HAP-1 (cell line): ENCODE measurements around the gene CLDN12.

Source experiments
- DNase-seq, 2 experiments: peaks; one replicate each; pipeline ENCODE4 v3.0.0-alpha.2; 2016 to 2020; ENCODE audit warnings: low spot score in 2 of 2
- H3K27me3 ChIP-seq: fragments of 250-450 bp; sonication (Bioruptor Pico); 2 replicates; pipeline ENCODE4 v1.5.1; 2020; ENCODE audit warnings: low read depth, mild to moderate bottlenecking, moderate library complexity
- H3K36me3 ChIP-seq: fragments of 250-450 bp; sonication (Bioruptor Pico); replicated peaks from 2 replicates; pipeline ENCODE4 v1.5.1; 2020; ENCODE audit warnings: mild to moderate bottlenecking
- H3K4me1 ChIP-seq: fragments of 250-450 bp; sonication (Bioruptor Pico); 2 replicates; pipeline ENCODE4 v1.5.1; 2020; ENCODE audit warnings: mild to moderate bottlenecking
- H3K4me3 ChIP-seq: fragments of 250-450 bp; sonication (Bioruptor Pico); 2 replicates; pipeline ENCODE4 v1.5.1; 2020; ENCODE audit warnings: mild to moderate bottlenecking, moderate library complexity
- H3K9me3 ChIP-seq: fragments of 250-450 bp; sonication (Bioruptor Pico); 2 replicates; pipeline ENCODE4 v1.5.1; 2020; ENCODE audit warnings: mild to moderate bottlenecking, moderate library complexity
- in situ Hi-C: fragments of 300-500 bp; cut with MboI; formaldehyde crosslinking; loops from 3 replicates; pipeline ENCODE4 v1.14.3; 2020; ENCODE audit warnings: low sequenced_read_pairs, inconsistent platforms, mixed read lengths

Gene CLDN12

DNA sequence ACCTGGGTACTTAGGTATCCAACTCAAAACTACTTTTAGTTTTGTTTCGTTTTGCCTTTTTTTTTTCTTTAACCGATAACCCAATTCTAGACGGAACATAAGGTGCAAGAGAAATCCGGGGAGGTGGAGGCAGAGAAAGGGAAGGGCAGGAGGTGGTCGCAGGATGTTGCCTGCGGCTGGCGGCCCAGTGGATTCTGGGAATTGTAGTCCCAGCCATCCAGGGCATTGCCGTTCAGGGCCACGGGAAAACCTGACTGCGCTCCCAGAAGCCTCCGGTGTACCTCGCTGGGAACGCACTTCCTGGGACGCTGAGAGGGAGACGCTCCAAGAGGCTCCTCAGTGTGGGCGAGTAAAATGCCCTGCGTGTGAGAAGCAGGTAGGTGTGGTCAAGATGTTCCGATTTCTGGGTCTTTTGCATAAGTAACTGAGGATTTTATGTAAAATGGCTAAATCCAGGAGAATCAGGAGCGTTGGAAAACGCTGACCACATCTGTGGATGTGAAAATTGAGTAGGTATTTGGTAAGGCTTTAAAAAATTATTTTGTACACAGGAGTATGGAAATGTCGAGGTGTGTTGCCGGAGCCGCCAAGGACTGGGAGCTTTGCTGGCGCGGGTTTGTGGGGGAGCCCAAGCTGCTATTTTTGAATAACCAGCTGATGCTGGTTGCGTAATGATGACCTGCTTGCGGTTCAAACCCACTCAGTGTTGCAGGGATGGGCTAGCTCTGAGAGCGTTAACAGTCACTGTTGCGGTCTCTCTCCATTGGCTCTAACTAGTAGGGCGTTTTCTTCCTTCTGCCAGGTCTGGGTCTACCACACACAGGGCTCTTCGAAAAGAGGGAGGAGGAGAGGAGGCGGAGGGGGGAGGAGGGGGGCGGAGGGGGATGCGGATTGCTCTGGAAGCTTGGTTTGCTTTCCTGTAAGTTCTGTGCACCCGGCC lies at the start of gene CLDN12:
TSS of gene CLDN12 (plus strand) at position 288 of the 940 bp plus-strand sequence. CDS start 9,216 bp downstream, outside the sequence.
- H3K36me3 ChIP-seq = peaks cover 13% of the 10 kb centered on the region; the same call in 1 of the 2 replicates
- peaks cover 9% of the 10 kb centered on the region for H3K4me1 ChIP-seq
- peak within 1 kb of the TSS; percentile 53 for H3K4me3 ChIP-seq
- H3K9me3 ChIP-seq = no peaks in the 10 kb centered on the region
- peak; percentile 87 to 94 for DNase-seq
- no peaks in the 10 kb centered on the region for H3K27me3 ChIP-seq
- in situ Hi-C loops = no loop called here

DNA sequence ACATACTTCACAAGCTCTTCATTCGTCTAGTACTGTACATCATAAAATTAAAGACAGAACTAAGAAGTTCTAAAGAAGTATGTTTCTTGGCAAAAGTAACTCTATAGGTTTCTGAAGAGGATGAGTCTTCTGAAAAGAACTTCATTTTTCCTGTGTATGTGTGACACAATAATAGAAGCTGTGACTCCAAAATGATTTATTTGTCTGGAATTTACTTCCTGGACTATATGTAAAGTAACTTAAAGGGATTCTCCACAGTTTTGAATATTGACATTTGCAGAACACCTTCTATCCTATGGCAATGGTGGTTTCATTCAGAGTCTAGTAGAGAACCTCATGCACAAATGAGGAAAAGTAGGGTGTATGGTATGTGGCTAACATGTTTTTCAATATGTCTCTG lies 19.8 kb upstream of the CLDN12 start:
- H3K27me3 ChIP-seq = no peaks in the 10 kb centered on the region
- peaks cover 58% of the 10 kb centered on the region for H3K36me3 ChIP-seq
- H3K4me1 ChIP-seq = no peaks in the 10 kb centered on the region
- no peaks in the 10 kb centered on the region for H3K9me3 ChIP-seq
- no peak overlapping the region for H3K4me3 ChIP-seq
- in situ Hi-C loops = no loop called here
- no peak for DNase-seq

DNA sequence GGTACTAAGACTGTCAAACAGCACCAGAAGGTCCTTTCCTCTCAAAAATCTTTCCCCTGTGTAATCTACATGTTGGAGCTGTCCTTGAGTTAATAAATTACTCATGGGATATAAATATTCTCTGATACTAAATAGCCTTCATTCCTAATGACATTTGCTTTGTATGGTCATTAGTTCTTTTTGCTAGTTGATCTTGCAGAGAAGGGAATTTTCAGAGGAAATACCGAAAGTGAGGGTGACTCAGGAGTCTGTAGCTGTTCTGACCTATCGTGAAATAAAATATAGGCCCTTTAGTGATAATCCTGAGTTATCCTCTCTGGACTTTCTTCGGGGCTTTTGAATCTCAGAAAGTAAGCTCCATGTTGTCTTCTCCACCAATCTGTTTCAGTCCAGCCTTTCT lies 19.4 kb upstream of the CLDN12 start:
- Histone ChIP-seq H3K4me3 (no peak overlapping the region), H3K9me3 (no peaks in the 10 kb centered on the region), H3K4me1 (no peaks in the 10 kb centered on the region), H3K27me3 (no peaks in the 10 kb centered on the region), H3K36me3 (peaks cover 53% of the 10 kb centered on the region)
- in situ Hi-C loops = no loop called here
- DNase-seq = no peak

DNA sequence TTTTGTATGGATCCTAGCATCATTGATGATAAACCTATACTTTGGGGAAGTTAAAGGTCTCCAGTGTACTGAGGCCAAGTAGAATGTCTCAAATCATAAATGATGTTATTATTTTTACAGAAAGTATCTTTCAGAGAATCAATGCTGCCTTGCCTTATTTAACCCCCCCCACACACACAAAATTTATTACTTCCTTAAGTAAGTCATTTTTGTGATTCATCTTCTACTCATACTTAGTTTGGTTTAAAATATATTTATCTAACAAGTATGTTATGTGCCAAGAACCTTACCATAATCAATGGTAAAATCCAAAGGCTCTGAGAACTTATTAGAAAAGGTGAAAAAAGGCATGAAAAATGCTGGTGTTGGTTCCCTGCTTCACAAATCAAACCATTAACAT lies 18.8 kb upstream of the CLDN12 start:
- no peaks in the 10 kb centered on the region for H3K4me1 ChIP-seq
- H3K4me3 ChIP-seq = no peak overlapping the region
- H3K9me3 ChIP-seq = no peaks in the 10 kb centered on the region
- peaks cover 47% of the 10 kb centered on the region for H3K36me3 ChIP-seq
- no peak for DNase-seq
- H3K27me3 ChIP-seq = no peaks in the 10 kb centered on the region
- in situ Hi-C loops = no loop called here

DNA sequence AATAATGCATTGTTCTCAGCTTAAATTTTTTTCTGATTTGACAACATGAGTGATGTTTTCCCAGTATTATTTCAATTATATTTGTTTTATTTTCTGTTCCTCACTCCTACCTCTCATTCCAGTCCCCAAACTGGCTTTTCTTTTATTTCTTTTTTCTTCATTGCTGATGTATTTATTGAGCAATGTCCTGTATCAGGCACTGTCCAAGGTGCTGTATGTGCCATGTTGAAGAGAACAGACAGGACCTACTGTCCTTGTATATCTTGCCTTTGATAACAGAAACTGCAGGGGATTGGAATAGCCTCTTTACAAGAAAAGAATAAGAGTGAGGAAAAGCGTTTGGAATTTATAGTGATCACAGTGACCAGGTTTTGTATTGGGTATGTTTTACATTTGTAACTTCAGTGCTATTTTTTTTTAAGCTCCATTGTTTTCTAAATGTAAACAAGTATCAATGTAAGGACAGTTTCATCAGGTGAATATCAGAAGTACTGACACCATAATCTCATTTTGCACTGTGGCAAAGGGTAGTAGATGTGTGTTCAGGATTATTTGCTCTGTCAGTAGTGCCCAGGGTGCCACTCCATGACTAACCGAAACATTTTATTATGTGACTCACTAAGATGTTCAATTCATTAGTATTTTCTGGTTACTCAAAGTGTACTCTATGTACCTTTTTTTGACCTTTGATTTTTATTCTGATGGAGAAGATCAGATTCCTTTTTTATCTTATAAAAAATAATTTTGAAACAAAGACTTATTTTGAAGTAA lies 15.6 kb upstream of the CLDN12 start:
- Histone ChIP-seq H3K4me1 (no peaks in the 10 kb centered on the region), H3K9me3 (no peaks in the 10 kb centered on the region), H3K36me3 (peaks cover 30% of the 10 kb centered on the region), H3K27me3 (no peaks in the 10 kb centered on the region), H3K4me3 (no peak overlapping the region)
- in situ Hi-C loops = no loop called here
- no peak for DNase-seq

DNA sequence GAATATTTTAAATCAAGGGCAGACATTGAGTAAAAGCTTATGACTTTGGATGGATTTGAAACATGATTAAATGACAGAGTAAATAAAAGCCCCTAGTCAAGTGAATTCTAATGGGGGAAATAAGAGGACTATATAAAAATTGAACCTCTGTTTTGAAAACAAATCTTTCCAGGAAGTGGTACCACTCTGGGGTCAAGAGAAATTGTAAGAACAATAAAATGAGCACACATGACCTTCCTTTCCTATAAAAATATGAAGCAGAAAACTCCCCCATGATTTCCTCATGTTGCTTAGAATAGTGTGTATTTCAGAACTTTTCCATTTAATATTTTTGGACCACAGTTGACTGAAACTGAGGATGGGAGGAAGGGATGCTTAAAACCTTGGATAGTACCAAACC lies 12.3 kb upstream of the CLDN12 start:
- DNase-seq = no peak
- no peaks in the 10 kb centered on the region for H3K4me1 ChIP-seq
- H3K4me3 ChIP-seq = no peak overlapping the region
- no peaks in the 10 kb centered on the region for H3K9me3 ChIP-seq
- no peaks in the 10 kb centered on the region for H3K27me3 ChIP-seq
- H3K36me3 ChIP-seq = peaks cover 6% of the 10 kb centered on the region; the same call in 1 of the 2 replicates
- in situ Hi-C loops = no loop called here

DNA sequence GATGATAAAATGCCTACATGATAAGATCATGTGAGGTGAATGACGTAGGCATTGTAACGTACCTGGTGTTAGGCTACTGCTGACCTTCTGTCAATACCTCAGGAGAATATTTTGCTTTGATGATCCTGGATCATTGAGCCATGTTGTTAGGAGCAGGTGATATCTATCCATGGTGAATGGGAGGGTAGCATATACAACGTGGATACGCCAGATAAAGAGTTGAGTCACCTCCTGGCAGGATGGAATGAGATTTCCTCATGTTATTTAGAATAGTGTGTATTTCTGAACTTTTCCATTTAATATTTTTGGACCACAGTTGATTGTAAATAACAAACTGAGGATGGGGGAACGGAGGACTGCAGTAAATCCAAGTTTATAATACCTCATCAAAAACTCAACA lies 11.8 kb upstream of the CLDN12 start:
- in situ Hi-C loops = no loop called here
- no peaks in the 10 kb centered on the region for H3K27me3 ChIP-seq
- H3K4me3 ChIP-seq = no peak overlapping the region
- no peaks in the 10 kb centered on the region for H3K9me3 ChIP-seq
- DNase-seq = no peak
- peaks cover 6% of the 10 kb centered on the region; the same call in 1 of the 2 replicates for H3K36me3 ChIP-seq
- no peaks in the 10 kb centered on the region for H3K4me1 ChIP-seq

DNA sequence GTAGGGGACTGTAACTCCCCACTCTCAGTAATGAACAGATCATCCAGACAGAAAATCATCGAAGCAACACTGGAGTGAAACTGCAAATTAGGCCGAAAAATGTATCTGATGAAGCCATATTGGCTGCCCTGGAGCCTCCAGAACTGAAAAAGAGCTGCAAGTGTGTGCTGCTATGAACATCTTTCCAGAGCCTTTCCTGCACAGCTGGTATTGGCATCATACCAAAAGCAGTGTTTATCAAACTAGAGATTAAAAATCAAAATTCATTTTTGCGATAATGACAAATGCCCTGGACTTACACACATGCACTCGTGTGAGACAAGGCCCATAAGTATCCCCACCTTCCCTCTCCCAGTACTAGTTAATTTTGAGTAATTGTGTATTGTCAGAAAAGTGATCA lies 6.8 kb upstream of the CLDN12 start:
- in situ Hi-C loops = no loop called here
- no peaks in the 10 kb centered on the region for H3K9me3 ChIP-seq

DNA sequence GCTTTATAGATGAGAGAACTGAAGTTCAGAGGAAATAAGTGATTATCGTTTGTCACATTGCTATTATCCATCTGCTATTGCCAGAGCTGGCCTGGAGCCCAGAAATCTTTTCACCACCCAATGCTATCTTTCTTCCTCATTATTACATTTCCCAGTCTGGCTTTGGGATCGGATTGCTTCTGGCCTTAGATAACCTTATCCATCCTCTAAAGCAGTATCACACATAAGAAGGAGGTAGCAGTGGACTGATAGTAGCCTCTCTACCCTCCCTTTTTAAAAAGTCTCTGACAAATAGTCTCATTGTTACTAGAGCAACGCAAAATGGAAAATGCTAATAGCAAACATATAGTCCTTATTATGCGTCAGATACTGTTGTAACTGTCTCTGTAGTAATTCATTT lies 1.3 kb upstream of the CLDN12 start:
- peaks cover 9% of the 10 kb centered on the region for H3K4me1 ChIP-seq
- H3K27me3 ChIP-seq = no peaks in the 10 kb centered on the region
- H3K4me3 ChIP-seq = no peak overlapping the region
- no peak for DNase-seq
- in situ Hi-C loops = no loop called here
- no peaks in the 10 kb centered on the region for H3K9me3 ChIP-seq
- peaks cover 13% of the 10 kb centered on the region; the same call in 1 of the 2 replicates for H3K36me3 ChIP-seq

More for the DNA sequence above, 6.8 kb upstream of the CLDN12 start:
- no peaks in the 10 kb centered on the region for H3K4me1 ChIP-seq
- H3K4me3 ChIP-seq = no peak overlapping the region
- no peaks in the 10 kb centered on the region for H3K36me3 ChIP-seq
- H3K27me3 ChIP-seq = no peaks in the 10 kb centered on the region
- no peak for DNase-seq

DNA sequence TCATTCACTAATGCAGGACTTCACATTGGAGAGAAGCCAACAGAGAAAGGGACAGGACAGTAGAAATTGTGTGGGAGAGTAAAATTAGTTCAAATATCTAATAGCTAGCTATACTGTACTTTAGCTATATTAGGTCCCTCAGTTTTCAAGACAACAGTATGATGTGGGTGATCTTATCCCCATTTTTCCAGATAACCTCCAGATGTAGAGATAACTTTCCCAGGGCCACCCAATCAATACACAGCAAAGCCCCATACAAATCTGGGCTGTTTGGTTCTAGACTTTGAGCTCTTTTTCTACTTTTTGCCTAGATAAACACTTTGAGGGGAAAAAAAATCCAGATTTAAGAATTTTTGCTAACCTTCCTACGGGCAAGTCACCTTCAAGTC lies 482 bp upstream of the CLDN12 start:
- H3K4me1 ChIP-seq = peaks cover 9% of the 10 kb centered on the region
- in situ Hi-C loops = no loop called here
- no peak for DNase-seq

DNA sequence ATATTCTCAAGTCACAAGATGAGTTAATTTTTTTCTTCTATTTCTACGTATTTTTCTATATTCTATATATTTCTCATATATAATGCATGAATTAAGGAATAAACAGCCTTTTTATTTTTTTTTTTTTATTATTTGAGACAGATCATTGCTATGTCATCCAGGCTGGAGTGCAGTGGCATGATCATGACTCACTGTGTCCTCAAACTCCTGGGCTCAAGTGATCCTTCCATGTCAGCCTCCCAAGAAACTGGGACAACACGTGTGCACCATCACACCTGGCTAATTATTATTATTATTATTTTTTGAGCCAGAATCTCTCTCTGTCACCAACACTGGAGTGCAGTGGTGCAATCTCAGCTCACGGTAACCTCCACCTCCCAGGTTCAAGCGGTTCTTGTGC lies 1.5 kb downstream of the CLDN12 start:
- in situ Hi-C loops = no loop called here

More for the DNA sequence above, 482 bp upstream of the CLDN12 start:
- H3K9me3 ChIP-seq = no peaks in the 10 kb centered on the region
- peak overlapping the region; percentile 53 for H3K4me3 ChIP-seq
- H3K36me3 ChIP-seq = peaks cover 13% of the 10 kb centered on the region; the same call in 1 of the 2 replicates
- H3K27me3 ChIP-seq = no peaks in the 10 kb centered on the region

DNA sequence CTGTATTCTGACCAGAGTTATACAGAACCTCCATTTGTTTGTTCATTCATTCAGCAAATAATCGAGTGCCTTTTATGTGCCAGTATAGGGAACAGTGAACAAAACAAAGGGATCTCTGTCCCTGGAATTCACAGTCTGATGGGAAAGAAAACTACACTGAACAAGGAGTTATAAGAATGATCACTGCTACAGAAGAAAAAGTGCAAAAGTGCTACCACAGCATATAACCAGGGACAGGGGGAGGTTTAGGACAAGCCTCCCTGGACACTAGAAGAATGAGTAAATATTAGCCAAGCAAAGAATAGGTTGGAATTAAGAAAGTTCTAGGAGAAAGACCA lies 4.2 kb downstream of the CLDN12 start:
- Histone ChIP-seq H3K27me3 (no peaks in the 10 kb centered on the region), H3K4me3 (no peak overlapping the region), H3K36me3 (peaks cover 16% of the 10 kb centered on the region), H3K4me1 (peaks cover 9% of the 10 kb centered on the region), H3K9me3 (no peaks in the 10 kb centered on the region)
- in situ Hi-C loops = no loop called here
- no peak for DNase-seq

More for the DNA sequence above, 1.5 kb downstream of the CLDN12 start:
- Histone ChIP-seq H3K9me3 (no peaks in the 10 kb centered on the region), H3K36me3 (peaks cover 16% of the 10 kb centered on the region; the same call in 1 of the 2 replicates), H3K4me3 (no peak overlapping the region), H3K4me1 (peaks cover 9% of the 10 kb centered on the region), H3K27me3 (no peaks in the 10 kb centered on the region)
- DNase-seq = no peak

DNA sequence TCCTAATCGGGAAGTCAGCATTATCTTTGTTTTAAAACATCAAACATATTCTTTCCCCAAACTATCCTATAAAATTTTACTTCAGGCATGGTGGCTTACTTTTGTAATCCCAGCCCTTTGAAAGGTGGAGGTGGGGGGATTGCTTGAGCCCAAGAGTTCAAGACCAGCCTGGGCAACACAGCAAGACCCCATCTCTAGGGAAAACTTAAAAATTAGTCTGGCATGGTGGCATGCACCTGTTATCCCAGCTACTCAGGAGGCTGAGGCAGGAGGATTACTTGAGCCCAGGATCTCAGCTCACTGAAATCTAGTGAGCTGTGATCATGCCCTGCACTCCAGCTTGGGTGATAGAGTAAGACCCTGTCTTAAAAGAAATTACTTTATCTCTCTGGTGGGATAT lies 4.9 kb downstream of the CLDN12 start:
- Histone ChIP-seq H3K4me3 (no peak overlapping the region), H3K27me3 (no peaks in the 10 kb centered on the region), H3K9me3 (no peaks in the 10 kb centered on the region), H3K36me3 (peaks cover 16% of the 10 kb centered on the region), H3K4me1 (peaks cover 4% of the 10 kb centered on the region)
- no peak for DNase-seq
- in situ Hi-C loops = no loop called here

DNA sequence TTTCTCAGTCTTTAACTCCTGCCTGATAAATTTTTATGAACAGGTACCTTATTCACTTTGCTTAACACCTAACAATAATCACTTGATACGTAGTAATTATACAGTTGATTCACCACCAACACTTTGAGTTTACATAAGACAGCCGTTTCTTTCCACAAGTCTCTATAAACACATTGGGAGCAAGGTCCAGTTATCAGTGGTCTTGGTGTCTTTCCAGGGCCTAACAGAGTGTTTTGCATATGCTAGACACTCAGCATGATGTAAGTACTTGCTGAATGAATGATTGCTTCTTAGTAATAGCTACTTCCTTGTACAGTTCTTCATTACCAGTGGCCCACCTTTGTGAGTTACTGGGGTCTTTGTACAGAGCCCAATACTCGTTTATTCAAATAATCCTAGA lies 6.4 kb downstream of the CLDN12 start:
- Histone ChIP-seq H3K27me3 (no peaks in the 10 kb centered on the region), H3K4me1 (no peaks in the 10 kb centered on the region), H3K36me3 (peaks cover 16% of the 10 kb centered on the region), H3K9me3 (no peaks in the 10 kb centered on the region), H3K4me3 (no peak overlapping the region)
- DNase-seq = no peak
- in situ Hi-C loops = no loop called here
